Measurements from ENCODE around the gene RAB35. TPM values are rescaled to one million over a fixed set of nuclear protein-coding genes. Genes with fewer than 3 reads are reported as not detected.

Gene RAB35
- polyA plus RNA-seq, 2 of the 4 experiments (the other 2 are of a cell fraction): 44.0 to 67.6 TPM

DNA sequence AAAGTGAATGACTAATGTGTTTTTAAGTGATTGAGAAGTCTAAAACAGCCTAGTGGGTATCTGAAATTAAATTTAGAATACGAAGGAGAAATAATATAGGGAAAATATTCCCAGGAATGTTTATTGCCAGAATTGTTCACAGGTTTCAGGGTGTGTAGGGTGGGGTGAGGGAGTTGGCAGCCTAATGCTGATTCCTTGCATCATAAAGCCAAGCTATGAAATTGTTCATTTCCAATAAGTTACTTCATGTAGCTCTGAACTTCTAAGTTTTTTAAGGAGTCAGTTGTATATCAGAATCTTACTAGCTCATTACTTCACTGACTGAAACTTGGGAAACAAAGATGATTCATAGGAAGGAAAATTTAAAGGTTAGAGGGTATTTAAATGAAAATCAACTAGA, 56.4 kb downstream of the RAB35 start (continued):
- TF ChIP-seq, protein P1, sequence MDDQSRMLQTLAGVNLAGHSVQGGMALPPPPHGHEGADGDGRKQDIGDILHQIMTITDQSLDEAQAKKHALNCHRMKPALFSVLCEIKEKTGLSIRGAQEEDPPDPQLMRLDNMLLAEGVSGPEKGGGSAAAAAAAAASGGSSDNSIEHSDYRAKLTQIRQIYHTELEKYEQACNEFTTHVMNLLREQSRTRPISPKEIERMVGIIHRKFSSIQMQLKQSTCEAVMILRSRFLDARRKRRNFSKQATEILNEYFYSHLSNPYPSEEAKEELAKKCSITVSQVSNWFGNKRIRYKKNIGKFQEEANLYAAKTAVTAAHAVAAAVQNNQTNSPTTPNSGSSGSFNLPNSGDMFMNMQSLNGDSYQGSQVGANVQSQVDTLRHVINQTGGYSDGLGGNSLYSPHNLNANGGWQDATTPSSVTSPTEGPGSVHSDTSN (IDR thresholded peaks at IDR 0.05): no peak
- no peak for TF ChIP-seq JUN (IDR thresholded peaks at IDR 0.05)
- TF ChIP-seq TP53 (CRISPR knock-in tag; IDR thresholded peaks at IDR 0.05): no peak

DNA sequence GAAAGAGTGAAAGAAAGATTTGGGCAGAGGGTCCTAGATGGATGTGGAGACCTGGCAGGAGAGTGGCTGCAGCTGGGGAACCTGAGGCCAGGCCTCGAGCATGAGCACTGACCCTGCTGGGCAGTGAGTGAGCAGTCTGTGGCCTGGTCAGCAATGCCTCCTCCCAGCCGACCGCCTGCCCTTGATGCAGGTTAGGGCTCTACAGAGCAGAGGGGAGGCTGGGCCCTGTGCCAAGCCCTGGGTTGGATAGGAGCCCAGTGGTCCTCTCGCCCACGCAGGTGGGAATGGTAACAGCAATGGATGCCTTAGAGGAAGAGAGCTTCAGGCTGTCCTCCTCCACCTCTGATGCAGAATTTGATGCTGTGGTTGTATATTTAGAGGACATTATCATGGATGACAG, 59.8 kb downstream of the RAB35 start:
- no peak for FAIRE-seq
- no peak for TF ChIP-seq JUNB (IDR thresholded peaks at IDR 0.05)
- TF ChIP-seq MAZ (IDR thresholded peaks at IDR 0.05; ENCODE audit: borderline replicate concordance, low read depth, low read length): no peak
- TF ChIP-seq, protein P2, sequence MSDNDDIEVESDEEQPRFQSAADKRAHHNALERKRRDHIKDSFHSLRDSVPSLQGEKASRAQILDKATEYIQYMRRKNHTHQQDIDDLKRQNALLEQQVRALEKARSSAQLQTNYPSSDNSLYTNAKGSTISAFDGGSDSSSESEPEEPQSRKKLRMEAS (IDR thresholded peaks at IDR 0.05): no peak
- no peak for TF ChIP-seq CBX2 (IDR thresholded peaks at IDR 0.05; ENCODE audit: borderline replicate concordance, low read depth)
- TF ChIP-seq, protein P3, sequence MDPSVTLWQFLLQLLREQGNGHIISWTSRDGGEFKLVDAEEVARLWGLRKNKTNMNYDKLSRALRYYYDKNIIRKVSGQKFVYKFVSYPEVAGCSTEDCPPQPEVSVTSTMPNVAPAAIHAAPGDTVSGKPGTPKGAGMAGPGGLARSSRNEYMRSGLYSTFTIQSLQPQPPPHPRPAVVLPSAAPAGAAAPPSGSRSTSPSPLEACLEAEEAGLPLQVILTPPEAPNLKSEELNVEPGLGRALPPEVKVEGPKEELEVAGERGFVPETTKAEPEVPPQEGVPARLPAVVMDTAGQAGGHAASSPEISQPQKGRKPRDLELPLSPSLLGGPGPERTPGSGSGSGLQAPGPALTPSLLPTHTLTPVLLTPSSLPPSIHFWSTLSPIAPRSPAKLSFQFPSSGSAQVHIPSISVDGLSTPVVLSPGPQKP (IDR thresholded peaks at IDR 0.05; ENCODE audit: low read depth, low read length): no peak
- no peak for TF ChIP-seq CHD4 (IDR thresholded peaks at IDR 0.05; ENCODE audit: borderline replicate concordance)
- no peak for TF ChIP-seq EHF (CRISPR knock-in tag; IDR thresholded peaks at IDR 0.05)
- no peak for TF ChIP-seq SREBF2 (IDR thresholded peaks at IDR 0.05)
- ChIA-PET POLR2A (interaction anchor here (0.8 to 1.0 kb wide), 2 partner anchors 30 to 144 kb away, joined by 3 read pairs; partner anchors contain the start of gene RPLP0), CTCF (no interaction called here)
- Histone ChIP-seq H3K4me1 (peaks cover 23% of the 10 kb centered on the region; the same call in 2 of the 3 replicates), H3K27ac (peak overlapping the region; percentile 42 to 66; a peak in 2 of 6 replicates), H3K4me2 (no peak overlapping the region), H3K9me3 (no peaks in the 10 kb centered on the region; the same call in 2 of the 3 replicates), H3K4me3 (no peak overlapping the region)
- no peak for ATAC-seq
- no peak for DNase-seq (ENCODE audit: low read depth in 1 of 2, low spot score in 1 of 2)
- 99% methylated on average over 5 of the region's 5 CpGs for WGBS (ENCODE audit: missing lambda C conversion rate)

DNA sequence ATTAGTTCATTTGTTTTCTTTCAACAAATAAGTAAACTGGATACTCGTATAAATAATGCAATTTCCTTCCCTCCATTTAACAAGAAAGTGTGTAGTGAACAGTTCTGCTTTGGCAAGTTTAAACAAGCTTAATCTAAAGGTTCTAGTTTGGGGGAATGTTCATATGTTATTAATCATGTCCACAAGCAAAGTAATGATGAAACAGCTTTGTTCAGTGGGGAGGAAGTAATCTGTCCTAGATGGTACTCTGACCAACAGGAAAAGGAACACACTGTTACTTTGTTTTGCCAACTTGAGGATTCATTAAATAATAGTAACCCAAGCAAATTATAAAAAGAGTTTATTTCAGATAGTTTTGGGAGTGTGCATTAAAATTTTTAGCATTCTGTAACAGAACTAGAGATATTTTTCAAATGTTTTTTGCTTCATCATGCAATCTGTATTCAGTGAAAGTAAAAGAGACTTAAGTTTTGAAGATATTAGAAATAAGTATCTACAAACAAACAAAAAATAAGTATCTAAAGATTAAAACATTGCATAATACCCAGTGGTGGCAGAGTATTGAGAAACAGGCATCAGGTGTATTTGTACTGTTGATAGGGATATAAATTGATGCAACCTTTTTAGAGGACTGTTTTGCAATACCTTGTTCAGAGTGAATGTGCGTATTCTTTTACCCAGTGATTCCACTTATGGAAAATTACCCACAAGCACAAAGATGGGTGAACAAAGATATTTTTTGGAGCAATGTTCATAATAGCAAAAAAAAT, 61.1 kb downstream of the RAB35 start:
- DNase-seq (ENCODE audit: low read depth in 1 of 2, low spot score in 1 of 2) (peak in 1 of 2 experiments; percentile 40), ATAC-seq (peak; percentile 36 to 56; a peak in 2 of 6 replicates), FAIRE-seq (no peak)
- Histone ChIP-seq H3K4me3 (no peak overlapping the region), H3K9me3 (no peaks in the 10 kb centered on the region; the same call in 2 of the 3 replicates), H3K4me2 (peak overlapping the region; percentile 46), H3K27ac (peak overlapping the region in 1 of 2 experiments; percentile 66; a peak in 2 of 6 replicates), H3K4me1 (peaks cover 23% of the 10 kb centered on the region; the same call in 2 of the 3 replicates)
- POLR2A ChIA-PET: no interaction called here
- WGBS (ENCODE audit: missing lambda C conversion rate): 60% methylated on average over 2 of the region's 2 CpGs
- TF ChIP-seq CEBPB (IDR thresholded peaks at IDR 0.05): peak; percentile 78 to 96
- TF ChIP-seq, protein P4, sequence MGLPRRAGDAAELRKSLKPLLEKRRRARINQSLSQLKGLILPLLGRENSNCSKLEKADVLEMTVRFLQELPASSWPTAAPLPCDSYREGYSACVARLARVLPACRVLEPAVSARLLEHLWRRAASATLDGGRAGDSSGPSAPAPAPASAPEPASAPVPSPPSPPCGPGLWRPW (IDR thresholded peaks at IDR 0.05): peak; percentile 85; the same call in 1 of the 2 replicates
- TF ChIP-seq EHMT2 (IDR thresholded peaks at IDR 0.05; ENCODE audit: low read depth): no peak
- no peak for TF ChIP-seq GATA3 (IDR thresholded peaks at IDR 0.05; ENCODE audit: borderline replicate concordance)
- TF ChIP-seq, protein P5, sequence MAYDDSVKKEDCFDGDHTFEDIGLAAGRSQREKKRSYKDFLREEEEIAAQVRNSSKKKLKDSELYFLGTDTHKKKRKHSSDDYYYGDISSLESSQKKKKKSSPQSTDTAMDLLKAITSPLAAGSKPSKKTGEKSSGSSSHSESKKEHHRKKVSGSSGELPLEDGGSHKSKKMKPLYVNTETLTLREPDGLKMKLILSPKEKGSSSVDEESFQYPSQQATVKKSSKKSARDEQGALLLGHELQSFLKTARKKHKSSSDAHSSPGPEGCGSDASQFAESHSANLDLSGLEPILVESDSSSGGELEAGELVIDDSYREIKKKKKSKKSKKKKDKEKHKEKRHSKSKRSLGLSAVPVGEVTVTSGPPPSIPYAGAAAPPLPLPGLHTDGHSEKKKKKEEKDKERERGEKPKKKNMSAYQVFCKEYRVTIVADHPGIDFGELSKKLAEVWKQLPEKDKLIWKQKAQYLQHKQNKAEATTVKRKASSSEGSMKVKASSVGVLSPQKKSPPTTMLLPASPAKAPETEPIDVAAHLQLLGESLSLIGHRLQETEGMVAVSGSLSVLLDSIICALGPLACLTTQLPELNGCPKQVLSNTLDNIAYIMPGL (CRISPR knock-in tag; IDR thresholded peaks at IDR 0.05; ENCODE audit: borderline replicate concordance): no peak
- no peak for TF ChIP-seq FOSB (CRISPR knock-in tag; IDR thresholded peaks at IDR 0.05)
- TF ChIP-seq RARB (CRISPR knock-in tag; IDR thresholded peaks at IDR 0.05): no peak
- no peak for TF ChIP-seq EHF (CRISPR knock-in tag; IDR thresholded peaks at IDR 0.05)
- TF ChIP-seq TP53 (CRISPR knock-in tag; IDR thresholded peaks at IDR 0.05): no peak
- no peak for TF ChIP-seq ZFP36 (IDR thresholded peaks at IDR 0.05; ENCODE audit: borderline replicate concordance, partially characterized antibody)
- no peak for TF ChIP-seq MAFK (IDR thresholded peaks at IDR 0.05; ENCODE audit: partially characterized antibody)
- TF ChIP-seq, protein P6, sequence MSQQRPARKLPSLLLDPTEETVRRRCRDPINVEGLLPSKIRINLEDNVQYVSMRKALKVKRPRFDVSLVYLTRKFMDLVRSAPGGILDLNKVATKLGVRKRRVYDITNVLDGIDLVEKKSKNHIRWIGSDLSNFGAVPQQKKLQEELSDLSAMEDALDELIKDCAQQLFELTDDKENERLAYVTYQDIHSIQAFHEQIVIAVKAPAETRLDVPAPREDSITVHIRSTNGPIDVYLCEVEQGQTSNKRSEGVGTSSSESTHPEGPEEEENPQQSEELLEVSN (IDR thresholded peaks at IDR 0.05; ENCODE audit: borderline replicate concordance, low read depth): no peak
- TF ChIP-seq ZNF302 (CRISPR knock-in tag; IDR thresholded peaks at IDR 0.05): no peak
- TF ChIP-seq CHD4 (IDR thresholded peaks at IDR 0.05; ENCODE audit: borderline replicate concordance): no peak
- no peak for TF ChIP-seq CBX2 (IDR thresholded peaks at IDR 0.05; ENCODE audit: borderline replicate concordance, low read depth)
- TF ChIP-seq, protein P3 (IDR thresholded peaks at IDR 0.05; ENCODE audit: low read depth, low read length): no peak
- CTCF ChIA-PET: no interaction called here

All from A549 (cell line).